GM04504 (cell line): Measurements from ENCODE around the gene DGUOK.
"Not testable (repeated sequence)": the region's sequence is repeated elsewhere in the genome, so short reads cannot be mapped to it uniquely, and the experiment has no call there.

Experiments
- DNase-seq: peaks from one replicate; pipeline ENCODE4 v3.0.0-alpha.2; 2012; ENCODE audit warnings: low read depth

Gene DGUOK

DNA sequence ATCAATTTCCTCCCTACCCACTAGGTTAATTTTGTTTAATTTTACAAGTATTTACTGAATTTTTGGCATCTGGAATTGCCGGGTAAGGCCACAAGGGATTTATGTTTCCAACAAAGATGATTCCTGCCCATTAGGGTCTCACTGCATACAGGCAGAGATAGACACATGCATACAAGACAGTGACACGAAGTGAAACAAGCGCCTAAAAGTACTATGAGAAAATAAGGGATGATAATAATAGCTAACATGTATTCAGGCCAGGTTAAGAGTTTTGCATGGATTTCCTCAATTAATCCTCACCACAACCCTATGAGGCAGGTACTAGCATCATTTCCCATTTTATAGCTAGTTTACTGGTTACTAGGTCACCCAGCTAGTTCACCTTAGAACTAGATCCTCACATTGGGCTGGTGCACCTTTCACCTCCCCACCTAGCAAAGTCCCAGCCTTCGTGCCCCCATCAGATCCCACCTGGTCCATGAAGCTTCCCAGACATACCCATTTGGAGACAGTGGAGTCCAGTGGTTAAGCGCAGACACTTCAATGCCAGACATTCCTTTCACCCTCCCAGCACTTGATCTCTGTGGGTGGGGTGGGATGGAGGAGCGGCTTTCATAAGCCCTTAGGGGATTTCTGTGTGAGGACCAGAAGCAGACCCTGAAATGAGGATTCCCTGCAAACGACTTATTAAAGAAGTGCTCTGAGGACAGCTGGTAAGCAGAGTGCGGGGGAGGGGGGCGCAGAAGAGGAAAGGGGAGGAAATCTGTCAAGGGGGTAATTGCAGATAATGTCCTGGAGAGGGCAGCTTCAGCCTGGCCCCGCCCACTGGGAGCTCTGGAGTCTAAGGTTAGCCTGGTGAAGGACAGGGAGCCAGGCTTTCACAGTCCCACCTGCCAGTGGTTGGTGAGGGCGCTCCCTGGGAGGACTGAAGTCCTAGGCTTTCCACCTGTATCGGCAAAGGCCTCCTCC lies 5.8 kb upstream of the DGUOK start:
- no peak for DNase-seq

DNA sequence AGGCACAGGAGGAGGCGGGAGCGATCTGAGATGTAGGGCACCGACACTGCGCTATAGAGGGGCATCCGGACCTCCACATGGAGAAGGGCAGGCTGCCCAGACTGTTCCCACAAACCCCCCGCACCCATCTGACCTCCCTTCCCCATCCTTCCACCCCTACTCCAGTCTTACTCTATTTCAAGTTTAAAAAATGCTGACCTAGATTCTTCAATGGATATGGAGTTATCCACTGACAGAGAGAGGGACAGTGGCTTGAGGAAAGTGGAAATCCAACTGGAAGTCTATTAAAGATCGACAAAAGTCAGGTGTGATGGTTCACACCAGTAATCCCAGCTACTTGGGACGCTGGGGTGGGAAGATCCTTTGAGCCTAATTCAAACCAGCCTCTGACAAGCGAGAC lies 5.1 kb upstream of the DGUOK start:
- no peak for DNase-seq

DNA sequence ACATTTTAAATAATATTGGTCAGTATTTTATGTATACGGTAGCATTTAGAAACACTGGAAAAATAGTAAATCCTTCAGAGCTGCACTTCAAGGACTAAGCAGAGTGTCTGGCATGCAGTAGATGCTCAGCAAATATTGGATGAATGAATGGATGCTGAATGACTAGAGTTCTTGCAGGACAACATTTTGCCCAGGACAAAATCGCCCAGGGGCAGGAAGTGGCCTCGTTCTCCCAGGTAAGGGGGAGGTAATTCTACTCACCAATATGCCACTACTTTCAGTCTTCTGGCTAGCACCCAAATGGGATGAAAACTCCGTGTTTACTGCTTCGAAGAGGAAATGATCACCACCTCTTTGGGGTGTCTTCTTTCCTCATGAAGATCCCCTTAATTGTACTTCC lies 4.0 kb upstream of the DGUOK start:
- DNase-seq = no peak

DNA sequence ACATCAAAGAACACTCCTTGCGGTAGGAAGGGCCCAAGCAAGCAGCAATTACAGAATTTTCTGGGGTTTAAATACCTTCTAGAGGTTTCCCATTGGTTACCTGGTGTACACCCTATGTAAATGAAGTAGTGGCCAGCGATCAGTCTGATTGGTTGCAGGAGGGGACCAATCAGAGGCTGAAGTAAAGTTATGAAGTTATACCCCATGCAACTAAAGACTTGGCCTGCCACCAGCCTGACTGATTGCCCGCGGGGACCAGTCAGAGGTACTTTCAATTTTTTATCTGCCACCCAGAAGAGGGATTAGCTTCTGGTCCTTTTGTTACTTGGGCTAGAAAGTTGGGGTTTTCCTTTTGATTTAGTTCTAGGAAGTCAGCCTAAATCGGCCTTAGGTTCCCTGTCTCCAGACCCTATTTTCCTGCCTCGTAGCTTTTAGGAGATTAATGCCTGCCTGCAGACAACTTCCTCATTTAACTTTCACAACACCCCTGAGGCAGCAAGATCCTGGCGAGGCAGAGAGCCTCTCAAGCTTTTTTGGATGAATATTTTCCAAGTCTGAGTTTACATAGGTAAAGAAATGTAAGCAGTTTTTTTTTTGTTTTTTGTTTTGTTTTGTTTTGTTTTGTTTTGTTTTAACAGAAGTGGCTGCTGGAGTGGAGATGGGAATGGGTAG lies 1.5 kb upstream of the DGUOK start:
- no peak for DNase-seq

DNA sequence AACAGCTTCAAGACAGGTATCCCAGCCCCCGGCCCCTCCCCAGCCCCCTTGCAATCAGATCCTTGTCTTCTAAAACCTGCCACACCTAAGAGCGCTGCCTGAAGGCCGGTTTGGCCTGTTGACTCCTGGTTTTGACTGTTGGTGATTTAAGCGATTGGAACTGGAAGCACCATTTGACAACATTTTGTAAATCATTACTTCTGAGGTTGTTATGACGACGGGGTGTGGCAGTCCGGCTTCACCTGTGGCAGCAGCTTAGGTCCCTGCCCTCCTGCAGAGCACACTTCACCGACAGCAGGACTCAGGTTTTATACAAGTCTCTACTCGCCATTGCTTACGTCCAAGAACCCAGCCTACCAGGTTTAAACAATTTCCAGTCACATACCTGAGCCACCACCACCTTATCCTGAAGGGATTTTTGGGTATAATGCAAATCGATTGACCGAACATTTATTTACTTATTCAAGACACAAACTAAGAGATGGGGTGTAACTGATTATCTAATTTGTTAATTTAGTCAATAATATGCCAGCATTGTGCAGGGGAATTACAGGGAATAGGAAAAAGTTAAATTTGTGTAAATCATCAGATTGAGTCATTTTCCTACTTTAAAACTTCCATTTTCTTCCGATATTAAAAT lies 707 bp upstream of the DGUOK start:
- no peak for DNase-seq

DNA sequence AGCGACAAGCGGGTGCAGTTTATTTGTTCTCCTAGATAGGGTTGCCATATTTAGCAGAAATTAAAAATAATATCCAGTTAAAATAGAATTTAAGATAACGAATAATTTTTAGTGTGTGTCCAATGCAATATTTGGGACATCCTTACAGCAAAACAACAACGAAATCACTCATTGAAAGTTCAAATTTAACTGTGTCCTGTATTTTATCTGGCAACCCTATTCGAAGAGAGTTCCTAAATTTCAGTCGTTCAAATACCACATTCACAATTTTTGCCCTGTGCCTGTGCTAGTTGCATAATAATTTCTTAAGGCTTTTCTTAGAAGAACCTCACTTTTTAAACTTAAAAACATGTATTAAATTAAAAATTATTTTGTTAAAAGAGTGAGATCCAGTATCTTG lies 664 bp downstream of the DGUOK start:
- no peak for DNase-seq

DNA sequence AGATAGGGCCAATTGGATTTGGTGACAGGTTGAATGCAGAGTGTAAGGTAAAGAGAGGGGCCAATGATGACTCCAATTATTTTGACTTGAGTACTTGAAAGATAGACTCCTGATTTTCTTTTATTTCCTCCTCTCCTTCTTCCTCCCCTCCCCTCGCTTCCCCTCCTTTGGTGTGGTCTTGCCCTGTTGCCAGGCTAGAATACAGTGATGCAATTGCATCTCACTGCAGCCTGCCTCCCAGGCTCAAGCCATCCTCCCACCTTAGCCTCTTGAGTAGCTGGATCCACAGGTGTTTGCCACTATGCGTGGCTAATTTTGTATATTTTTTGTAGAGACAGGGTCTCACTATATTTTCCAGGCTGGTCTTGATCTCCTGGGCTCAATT lies 2.3 kb downstream of the DGUOK start:
- no peak for DNase-seq

DNA sequence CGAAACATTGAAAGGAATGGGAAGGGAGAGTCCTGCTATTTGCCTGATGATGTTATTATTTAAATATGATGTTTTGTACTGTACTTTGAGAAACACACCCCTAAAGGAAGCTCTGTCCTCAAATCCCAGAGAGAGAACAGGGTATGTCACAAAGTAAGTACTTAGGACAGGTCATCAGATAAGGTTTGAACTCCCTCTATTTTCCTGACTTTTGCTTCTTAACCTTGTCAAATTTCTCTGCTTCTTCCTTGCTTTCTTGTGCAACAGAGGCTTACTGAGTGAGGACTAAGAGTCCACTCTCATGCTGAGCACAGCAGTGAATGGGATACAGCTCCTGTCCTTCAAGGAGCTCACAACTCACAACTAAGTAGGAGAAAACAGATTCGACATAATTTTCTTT lies 3.7 kb downstream of the DGUOK start:
- DNase-seq = no peak

DNA sequence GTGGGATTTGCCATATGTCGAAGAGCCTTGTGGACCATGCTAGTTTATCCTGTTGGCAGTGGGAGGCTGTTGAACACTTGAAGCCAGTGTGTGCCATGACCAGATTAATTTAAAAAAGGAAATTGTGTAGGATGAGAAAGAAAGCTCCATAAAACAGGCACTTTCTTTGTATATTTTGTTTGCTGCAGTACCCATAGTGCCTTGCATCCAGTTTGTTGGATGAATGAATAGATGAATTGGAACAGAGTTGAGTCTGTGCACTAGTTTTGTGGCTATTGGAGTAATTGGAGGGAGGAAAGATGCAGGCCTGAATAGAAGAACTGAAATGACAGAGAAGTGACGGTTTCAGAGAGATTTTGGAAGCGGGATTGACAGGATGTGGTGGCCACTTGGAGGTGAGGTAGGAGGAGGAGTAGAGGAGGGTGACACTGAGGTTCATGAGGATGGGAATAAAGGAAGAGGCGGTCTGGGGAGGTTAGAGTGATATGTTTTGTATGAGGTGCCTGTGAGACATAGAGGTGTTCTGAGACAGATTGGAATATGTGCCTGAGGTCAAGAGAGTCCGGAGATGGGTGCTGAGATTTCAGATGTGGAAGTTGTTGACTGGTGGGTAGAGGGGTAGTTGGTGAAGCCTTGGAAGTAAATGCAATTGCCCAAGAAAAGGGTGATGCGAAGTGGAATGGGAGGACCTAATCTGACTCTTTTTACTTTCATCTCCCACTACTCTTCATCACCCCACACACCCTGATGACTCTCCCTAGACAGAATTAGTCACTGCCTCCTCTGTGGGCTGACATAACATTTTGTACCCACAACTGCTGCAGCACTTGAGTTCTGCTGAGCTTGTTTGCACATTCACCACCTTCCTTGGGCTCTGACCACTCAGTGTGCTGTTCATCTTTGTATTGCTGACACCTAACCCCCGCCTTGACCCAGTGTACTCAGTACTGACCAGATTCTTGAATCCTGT lies 5.1 kb downstream of the DGUOK start:
- no peak for DNase-seq

DNA sequence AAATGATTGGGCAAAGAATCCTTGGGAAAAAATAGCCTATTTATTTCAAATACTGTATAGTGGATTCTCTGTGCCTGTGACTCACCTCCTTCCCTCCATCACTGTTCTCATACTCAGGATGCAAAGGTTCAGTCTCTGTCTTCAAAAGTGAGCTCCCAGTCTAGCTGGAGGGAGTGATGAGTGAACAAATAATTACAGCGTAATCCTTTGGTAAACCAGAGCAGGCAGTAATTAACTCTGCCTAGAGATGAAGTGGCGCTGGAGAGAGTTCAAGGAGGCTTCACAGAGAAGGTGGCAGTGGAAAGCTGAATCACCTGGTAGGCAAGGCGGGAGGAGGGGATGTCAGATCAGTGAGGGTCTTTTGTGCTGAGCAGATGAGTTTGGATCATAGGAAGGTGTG lies 6.5 kb downstream of the DGUOK start:
- DNase-seq = no peak

DNA sequence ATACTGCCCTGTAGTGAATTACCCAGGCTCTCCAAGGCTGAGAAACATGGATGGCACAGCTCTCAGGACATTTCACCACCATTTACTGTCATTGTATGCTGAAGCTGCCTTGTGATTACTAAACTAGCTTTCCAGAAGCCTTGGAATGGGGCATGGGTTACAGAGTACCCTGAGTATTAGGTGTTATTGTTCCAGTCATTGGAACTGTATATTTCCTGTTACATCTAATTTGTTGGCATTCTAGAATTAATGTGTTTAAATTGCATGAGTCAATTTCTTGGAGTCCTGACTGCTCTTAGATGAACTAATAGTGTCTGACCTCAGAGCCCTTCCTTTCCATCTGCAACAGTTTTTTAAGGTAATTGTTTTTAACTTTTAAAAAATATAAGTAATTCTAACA lies 9.0 kb downstream of the DGUOK start:
- DNase-seq = no peak

DNA sequence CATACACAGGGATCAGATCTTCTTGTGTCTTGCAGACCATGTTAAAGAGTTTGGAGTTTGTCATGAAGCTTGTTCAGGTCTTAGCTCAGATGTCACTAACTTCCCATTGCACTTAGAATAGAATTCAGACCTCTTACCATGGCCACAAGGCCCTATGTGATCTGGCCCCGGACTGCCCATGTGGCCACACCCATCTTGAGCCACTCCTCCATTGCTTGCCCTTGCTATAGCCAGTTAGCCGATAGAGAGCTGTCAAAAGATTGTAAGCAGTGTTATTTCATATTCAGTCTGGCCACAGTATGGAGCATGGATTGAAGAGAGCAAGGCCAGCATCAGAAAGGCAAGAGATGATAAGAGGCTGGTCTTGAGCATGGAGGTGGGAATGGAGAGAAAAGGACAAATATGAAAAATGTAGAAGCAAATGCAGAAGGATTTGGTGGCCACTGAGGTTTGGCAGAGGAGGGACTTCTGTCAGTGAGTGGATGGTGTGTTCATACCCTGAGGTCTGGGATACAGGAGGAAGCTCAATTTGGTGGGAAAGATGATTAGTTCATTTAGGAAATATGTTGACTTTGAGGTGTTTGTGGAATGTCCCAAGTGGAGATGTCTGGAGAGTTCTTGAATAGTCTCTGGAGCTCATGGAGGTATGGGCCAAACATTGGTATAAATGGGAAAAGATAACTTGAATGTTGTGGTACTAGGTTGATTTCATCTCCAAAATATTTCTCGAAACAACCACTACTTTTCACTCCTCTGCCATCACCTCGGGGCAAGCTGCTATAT lies 10.6 kb downstream of the DGUOK start:
- DNase-seq = no peak

DNA sequence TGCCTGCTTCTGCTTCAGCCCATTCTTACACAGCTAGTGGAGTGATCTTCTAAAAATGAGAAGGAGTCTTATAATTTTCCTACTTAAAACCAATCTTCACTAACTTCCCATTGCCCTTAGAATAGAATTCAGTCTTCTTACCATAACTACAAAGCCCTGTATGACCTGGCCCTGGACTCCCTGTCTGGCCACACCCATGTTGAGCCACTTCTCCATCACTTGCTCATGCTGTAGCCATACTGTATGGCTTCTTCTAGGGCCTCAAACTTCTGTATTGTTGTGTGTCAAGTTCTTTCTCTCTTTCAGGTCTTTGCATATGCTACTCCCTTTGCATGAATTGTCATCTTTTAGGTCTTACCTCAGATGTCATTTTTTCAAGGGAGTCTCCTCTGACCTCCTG lies 11.2 kb downstream of the DGUOK start:
- no peak for DNase-seq

DNA sequence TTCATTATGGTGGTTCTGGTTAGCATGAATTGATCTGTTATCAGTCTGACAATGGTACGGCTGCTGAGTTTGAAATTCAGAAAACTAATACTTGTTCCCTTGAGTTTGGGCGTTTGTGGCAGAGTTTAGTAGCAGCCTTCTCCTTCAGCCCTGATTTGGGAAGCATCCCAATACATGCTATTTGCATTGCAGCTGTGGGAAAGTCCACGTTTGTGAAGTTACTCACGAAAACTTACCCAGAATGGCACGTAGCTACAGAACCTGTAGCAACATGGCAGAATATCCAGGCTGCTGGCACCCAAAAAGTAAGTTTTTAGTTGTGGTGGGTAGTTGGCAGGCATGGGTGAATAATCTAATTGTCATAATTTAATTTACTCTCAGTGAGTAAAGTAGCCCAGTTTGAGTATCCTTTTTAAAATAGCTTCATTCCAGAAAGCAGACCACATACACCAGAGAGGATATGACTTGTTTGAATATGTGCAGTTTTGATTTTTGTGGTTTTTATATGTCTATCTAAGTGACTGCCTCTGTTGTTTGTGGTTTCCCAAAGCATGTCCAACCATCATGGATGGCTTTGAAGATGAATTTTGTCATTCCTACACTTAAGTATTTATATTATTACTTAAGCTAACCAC lies 12.2 kb downstream of the DGUOK start:
- peak; percentile 32 for DNase-seq

DNA sequence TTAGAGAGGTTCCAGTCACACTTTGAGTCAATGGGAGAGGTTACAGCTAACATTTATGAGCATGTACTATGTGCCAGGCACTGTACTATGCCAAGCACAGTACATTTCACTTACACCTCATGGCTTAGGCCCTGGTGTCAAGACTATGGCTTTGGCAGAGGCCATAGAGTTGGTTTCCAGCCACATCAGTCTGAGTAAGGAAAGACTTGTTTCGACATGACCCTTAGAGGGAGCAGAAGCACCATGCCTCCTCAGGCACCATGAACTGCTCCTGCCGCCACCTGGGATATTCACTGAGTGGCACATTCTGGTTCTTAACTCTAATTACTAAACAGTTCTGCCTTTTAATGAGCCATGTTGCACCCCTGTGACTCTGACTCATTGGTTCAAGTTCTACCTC lies 12.7 kb downstream of the DGUOK start:
- DNase-seq = peak; percentile 25

DNA sequence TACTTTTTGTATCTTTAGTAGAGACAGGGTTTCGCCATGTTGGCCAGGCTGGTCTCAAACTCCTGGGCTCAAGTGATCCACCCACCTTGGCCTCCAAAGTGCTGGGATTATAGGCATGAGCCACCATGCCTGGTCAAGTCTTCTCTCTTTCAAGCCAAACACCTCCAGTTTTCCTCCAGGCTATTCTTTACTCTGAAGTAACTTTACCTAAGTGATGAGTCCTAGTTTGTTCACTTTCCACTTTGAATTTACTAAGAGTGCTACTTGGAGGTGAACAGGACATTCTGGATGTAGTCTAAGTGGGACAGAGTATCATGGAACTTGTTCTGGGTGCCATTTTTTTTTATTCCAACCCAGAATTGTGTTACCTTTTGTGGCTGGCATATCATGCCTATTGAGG lies 13.4 kb downstream of the DGUOK start:
- not testable (repeated sequence) for DNase-seq

DNA sequence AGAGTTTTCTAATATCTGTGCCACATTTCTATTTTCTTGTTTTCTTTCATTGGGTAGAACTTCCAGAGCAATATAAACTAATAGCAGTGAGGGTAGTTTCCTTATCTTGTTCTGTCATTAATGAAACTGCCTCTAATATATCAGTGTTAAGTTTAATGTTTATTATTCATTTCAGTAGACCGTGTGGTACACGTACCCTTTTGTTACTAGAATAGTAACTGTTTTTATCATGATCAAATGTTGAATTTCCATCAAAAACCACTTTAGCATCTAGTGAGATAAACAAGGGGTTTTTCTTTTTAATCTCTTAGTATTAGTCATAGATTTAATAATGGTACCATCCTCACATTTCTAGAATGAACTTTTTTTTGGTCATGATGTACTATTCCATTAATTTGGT lies 16.0 kb downstream of the DGUOK start:
- no peak for DNase-seq

DNA sequence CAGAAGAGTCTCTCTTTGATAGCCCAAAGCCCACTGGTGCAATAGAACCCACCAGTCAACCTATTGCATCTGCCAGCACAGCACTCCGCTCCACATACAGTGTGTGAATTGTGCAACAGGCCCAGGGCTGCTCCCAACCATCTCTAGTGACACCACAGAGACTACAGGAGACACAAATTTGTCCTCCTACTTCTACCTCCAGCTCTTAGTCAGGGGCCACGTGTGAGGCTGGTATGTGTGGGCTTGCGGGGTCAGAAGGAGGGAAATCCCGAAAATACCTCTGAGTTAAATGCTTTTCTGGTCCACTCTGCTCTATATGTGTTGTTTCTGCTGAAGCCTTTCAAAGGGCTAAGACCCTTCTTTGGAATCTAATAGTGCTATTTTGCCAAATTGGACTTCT lies 18.0 kb downstream of the DGUOK start:
- DNase-seq = no peak

DNA sequence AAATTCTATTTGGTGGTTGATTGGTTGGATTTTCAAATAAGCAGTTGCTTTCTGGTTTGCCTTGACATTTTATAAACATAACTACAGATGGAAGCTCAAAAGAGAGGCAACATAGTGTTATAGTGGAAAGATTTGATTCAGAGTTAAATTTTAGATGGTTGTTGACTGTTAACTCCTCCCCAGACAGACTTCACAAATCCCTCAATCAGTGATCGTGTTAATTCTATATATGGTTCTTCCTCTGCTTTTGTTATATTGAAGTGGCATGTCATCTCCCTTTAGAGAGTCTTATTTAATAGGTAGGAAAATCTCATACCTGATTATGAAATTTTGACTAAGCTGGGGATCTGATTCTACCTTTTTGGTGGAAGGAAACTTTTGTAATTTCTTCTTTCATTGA lies 19.5 kb downstream of the DGUOK start:
- DNase-seq = no peak

DNA sequence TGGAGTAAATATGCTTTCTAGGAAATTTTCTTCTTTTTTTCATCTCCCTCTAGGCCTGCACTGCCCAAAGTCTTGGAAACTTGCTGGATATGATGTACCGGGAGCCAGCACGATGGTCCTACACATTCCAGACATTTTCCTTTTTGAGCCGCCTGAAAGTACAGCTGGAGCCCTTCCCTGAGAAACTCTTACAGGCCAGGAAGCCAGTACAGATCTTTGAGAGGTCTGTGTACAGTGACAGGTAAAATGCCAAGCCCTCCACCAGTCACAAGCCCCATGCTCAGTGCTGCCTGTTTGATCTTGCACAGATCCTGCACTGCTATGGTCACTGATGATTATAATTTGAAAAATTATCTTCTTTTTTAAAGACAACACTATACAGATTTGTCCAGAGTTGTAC lies 20.0 kb downstream of the DGUOK start:
- no peak for DNase-seq
